ENCODE data around the gene OR2T10.
"Not testable (repeated sequence)": the region's sequence is repeated elsewhere in the genome, so short reads cannot be mapped to it uniquely, and the experiment has no call there.

The OR2T10 gene

DNA sequence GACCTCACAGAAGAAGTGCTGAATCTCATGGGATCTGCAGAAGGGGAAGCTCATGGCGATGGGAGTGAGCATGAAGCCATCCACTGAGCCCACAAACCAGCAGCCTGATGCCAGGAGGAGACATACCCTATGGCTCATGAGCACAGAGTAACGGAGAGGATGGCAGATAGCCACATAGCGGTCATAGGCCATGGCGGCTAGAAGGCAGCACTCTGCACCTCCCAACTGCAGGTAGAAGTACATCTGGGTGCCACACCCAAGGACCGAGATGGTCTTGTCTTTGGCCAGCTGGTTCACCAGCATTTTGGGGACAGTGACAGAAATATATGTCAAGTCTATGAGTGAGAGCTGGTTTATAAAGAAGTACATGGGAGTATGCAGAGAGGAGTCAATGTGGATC, 4.3 kb downstream of the OR2T10 start:
- DNase-seq, result no peak

DNA sequence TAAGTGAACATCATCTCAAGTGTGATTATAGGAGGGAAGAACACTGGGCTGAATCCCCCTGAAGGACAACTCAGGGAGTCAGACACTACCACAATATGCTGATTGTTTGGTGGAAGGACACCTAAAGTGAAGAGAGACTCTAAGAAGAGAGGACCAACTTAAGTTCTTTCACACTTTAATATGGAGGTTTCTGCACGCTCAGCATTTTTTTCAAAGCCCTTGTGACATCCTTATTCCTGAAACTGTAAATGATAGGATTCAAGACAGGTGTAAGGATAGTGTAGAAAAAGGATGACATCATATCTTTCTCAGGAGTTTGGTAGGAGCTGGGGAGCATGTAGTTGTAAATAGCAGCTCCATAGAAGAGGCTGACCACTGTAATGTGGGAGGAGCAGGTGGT, 4.8 kb downstream of the OR2T10 start:
- DNase-seq, result no peak

DNA sequence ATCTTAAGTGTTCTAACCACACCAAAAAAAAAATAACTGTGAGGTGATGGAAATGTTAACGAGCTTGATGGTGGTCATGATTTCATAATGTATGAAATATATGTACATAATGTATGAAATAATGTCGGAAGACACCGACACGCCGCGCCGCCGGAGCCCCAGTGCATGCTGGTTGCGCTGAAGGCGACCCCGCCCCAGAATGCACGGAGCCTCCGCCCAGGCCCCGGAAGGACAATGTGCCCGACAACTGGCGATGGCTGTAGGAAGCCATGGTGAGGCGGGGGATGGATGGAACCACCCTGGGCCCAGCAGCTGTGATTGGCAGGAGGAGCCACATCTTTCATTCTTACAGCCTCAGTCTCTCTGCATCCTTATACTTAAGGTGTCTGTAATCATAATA, 7.4 kb downstream of the OR2T10 start:
- no peak for DNase-seq

DNA sequence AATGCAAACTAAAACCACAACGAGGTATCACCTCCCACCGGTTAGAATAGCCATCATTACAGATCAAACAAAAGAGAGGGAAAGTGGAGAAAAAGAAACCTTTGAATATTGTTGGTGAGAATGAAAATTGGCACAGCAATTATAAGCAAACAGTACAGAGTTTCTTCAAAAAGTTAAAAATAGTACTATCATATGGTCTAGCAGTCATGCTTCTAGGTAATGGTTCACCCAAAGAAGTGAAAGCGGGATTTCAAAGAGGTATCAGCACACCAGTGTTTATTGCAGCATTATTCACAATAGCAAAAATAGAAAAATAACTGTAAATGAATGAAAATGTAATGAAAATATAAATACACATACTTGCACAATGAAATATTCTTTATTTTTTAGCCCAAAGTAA, 8.2 kb downstream of the OR2T10 start:
- DNase-seq, result no peak

DNA sequence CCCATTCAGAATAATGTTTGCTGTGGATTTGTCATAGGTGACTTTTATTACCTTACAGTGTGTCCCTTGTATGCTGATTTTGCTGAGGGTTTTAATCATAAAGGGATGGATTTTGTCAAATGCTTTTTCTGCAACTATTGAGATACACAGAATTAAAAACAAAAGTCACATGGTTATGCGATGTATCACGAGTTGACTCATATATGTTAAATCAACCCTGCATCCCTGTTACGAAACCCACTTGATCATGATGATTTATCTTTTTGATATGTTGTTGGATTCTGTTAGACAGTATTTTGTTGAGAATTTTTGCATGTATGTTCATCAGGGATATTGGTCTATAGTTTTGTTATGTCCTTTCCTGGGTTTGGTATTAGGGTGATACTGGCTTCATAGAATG, 12.2 kb downstream of the OR2T10 start:
- no peak for DNase-seq

DNA sequence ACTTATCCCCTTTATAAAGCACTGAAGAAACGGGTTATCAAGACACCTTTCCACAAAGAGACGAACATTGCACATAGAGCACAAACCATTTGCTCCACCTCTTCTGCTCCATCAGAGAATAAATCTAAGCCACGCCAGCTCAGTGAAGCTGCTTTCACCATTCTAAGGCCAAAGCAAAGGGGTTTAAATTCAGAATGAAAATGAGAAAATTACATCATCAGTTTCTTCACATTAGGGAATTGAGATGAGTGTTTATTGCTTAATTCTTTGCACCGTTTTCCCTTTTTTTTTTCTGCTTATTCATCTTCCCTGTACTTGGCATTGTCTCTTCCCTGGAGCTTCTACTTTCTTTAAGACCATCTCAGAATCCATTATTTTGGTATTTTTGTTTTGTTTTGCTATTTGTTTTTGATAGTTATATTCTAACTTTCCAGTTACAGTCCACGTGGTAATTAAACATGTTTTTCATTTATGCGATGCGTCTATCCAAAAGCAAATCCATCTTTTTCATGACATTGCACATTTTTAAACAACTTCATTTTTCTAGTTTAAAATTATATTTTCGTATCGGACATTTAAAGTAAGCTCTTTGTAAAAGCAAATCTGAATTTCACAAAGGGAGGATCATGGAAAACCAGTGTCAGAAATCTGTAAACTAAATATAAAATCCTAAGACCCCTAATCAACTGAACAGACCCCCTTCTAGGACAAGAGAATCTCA, 21.1 kb downstream of the OR2T10 start:
- no peak for DNase-seq

DNA sequence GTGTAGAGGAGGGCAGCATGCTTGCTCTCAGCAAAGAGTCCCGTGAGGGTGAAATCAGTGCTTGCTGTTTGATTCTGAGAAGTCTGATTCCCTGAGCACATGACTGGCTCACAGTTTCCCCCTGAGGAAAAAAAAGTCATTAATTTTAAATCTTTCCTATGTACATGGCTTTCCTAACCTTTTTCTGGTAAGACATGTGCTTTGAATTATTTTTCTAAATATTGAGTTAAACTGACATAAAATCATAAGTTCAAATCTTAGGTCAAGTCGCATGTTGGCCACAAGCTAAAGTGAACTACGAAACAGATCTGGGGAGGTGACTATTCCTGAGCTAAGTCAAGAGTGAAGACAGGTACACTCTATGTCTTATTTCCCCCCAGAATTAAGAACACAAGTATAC, 22.8 kb downstream of the OR2T10 start, which contains the start of gene OR2T34:
TSS of gene OR2T34 (minus strand) at position 101 of the 400 bp plus-strand sequence. CDS start at position 101, 0 bp downstream.
- not testable (repeated sequence) for DNase-seq

DNA sequence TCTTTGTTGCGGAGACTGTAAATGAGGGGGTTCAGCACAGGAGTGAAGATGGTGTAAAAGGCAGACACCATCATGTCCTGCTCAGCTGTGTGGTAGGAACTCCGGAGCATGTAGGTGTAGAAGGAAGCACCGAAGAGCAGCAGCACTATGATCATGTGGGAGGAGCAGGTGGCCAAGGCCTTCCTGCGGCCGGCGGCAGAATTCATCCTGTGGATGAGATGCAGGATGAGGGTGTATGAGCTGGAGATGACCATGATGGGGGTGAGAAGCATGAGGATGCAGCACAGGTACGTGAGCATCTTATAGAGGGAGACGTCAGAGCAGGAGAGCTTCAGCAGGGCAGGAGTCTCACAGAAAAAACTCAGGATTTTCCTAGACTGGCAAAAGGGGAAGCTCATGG, 23.6 kb downstream of the OR2T10 start:
- DNase-seq, result not testable (repeated sequence)

DNA sequence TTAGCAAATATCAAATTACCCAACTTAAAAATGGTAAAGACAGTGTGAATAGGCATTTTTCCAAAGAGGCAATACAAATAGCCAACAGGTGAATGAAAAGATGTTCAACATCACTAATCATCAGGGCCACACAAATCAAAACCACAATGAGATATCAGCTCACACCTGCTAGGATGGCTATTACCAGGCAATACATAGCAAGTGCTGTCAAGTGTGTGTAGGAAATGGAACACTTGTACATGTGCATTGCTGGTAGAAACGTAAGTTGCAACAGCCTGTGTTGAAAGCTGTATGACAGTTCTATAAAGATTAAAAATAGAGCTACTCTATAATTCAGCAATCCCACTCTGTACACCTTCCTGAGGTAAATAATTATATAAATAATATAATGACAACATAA, 25.5 kb downstream of the OR2T10 start:
- DNase-seq, result not testable (repeated sequence)

DNA sequence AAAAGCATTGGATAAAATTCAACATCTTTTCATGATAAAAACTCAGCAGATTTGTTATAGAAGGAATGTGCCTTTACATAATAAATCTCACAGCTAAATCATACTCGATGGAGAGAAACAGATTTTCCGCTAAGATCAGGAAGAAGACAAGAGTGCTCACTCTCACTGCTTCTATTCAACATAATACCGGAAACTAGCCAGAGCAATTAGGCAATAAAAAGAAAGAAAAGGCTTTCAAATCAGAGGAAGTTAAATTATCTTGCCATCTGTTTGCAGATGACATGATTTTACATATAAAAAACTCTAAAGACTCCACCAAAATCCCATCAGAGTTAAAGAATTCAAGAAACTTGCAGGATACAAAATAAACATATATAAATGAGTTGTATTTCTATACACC, 26.7 kb downstream of the OR2T10 start:
- DNase-seq, result not testable (repeated sequence)

DNA sequence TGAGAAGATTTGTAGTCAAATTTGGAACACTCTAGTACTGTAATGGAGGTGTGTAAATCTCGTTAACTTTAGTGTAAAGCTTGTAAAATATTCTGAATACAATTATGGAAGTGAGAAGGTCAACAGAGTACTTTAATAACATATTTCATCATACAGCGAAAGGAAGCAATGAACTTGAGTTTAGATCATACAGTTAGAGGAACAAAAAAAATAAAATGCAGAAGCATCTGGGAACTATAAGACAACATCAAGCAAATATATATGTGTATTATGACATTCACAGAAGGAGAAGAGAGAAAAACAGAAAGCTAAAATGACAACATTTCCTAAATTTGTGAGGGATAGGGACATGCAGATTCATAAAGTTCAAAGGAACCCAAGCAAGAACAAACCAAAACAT, 28.5 kb downstream of the OR2T10 start:
- DNase-seq, result not testable (repeated sequence)

DNA sequence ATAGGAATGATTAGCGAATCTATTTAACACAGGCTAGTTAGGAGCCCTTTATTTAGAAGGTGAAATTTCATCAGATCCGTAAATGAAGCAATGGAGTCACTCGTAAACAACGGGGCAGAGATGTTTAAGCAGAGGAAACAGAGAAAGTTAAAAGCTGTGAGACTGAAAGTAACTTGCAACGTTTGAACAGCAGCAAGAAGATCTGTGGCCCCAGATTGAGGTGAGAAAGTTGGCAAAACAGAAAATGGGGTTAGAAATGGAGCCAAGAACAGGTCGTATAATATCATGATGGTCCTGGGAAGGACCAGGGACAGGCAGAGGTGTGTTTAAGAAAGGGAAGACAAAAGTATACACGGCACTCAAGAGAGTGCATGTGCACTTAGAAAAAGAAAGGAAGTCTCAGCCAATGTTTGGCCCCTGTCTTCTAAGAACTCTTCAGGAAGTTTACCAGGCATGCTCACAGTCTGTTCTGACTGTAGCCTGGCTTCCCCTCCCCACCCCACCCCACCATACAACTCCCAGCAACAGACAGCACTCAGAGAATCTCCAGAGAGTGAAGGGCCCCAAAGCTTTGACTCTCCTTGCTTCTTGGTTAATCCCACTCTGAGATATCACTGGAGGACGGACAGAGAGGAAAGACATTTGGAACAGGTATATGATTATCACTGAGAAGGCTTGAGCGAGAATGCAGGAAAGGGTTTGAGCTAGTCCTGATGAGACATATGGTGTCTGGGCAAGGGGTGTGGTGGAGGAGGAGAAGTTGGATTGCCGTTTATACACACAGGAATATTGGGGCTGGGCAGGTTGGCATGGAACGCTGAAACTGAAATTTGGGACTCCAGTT, 31.7 kb downstream of the OR2T10 start:
- DNase-seq, result not testable (repeated sequence)

DNA sequence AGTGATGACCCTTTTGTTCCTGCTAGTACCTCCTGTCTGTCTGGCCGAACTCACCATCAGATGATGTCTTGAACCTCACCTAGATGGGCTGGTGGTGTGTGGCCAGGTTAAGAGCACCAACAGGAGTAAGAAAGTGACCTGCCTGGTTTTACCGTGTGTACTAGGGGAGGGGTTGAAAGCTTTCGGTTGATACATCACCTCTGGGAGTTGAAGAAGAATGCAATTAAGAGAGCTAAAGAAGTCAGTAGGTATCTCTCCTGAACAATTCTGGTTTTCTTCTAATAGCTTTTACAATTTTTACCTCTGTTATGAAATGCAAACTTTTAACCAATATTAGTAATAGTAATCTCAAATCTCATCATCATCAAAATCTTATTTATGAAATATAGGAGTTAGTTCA, 34.8 kb downstream of the OR2T10 start, which contains the start of gene OR2T29:
TSS of gene OR2T29 (minus strand) at position 101 of the 400 bp plus-strand sequence. CDS start 3,281 bp downstream, outside the sequence.
- not testable (repeated sequence) for DNase-seq

DNA sequence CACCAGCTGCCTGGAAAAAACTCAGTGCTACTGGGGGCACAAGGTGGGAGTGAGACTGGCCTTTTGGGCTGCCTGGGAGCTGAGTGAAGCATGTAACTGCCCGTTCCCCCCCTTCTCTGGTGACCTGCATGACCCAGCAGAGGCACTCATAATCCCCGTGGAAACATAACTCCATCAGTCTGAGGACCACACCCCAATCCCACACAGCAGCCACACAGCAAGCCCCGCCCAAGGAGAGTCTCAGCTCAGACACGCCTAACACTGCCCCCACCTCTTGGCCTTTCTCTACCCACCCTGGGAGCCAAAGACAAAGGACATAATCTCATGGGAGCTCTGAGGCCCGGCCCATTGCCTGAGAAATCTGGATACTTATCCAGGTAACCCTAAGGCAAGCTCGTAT, 46.5 kb downstream of the OR2T10 start:
- DNase-seq, result not testable (repeated sequence)

DNA sequence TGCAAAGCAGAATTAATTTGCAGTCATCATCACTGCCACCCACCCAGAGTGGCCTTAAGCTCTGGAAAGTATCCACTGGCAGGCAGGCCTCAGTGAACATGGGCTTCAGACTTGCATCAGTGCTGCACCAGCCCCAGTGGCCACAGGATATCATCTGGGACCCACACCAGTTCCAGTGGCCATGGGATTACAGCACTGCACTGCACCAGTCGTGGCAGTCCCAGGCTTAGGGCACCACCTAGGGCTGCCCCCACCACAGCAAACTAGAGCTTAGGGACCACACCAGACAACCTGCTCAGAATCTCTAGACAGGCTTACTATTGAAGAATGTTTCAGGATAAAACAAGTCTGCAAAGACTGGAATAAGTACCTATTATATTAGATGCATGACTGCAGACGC, 50.1 kb downstream of the OR2T10 start:
- DNase-seq, result not testable (repeated sequence)
